Measurements from ENCODE around the gene CDK17.
"Not testable (repeated sequence)": the region's sequence is repeated elsewhere in the genome, so short reads cannot be mapped to it uniquely, and the experiment has no call there.

DNA sequence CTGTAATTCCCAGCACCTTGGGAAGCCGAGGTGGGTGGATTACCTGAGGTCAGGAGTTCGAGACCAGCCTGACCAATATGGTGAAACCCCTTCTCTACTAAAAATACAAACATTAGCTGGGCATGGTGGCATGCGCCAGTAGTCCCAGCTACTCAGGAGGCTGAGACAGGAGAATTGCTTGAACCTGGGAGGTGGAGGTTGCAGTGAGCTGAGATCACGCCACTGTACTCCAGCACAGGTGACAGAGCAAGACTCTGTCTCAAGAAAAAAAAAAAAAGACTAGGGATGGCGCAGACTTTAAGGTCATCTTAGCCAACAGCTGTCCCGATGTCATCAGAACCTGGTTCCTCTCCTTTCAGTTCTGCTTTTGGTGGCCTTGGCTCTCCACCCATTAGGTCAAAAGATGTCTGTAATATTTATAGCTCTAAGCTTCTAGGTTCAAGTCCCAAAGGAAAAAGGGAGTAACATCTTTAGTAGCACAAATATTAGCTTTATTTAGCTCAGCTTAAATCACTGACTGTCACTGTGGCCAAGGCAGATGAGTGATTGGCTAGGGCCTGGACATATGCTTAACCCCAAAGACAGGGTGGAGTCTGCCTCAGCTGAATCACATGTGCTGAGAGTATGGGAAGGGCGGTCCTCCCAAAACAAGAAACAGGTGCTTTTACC, 7.3 kb upstream of the CDK17 start:
- TF ChIP-seq POLR2AphosphoS5, POLR2A (IDR thresholded peaks at IDR 0.05; ENCODE audit: low read depth, low read length): not testable (repeated sequence)

Measured in GM12892 (cell line).